Fibroblast of lung (primary cell): Measurements from ENCODE around the gene CCDC87. TPM values are rescaled to one million over a fixed set of nuclear protein-coding genes. Genes with fewer than 3 reads are reported as not detected.
A peak's percentile ranks its signal among the peaks of the same experiment; 100 is the strongest.

ENCODE experiments used
- DNase-seq, 2 donors: peaks; one replicate each; pipeline versions ENCODE4 v3.0.0 to v3.0.0-alpha.2; 2010; ENCODE audit warnings: low read depth in 2 of 2
- H2AFZ ChIP-seq: 2 replicates; pipeline ENCODE4 v1.5.1; 2012; ENCODE audit warnings: low read length, control low read depth, inconsistent platforms
- H3K27ac ChIP-seq: 2 replicates; pipeline ENCODE4 v1.5.1; 2011; ENCODE audit warnings: low read length, control low read depth; ENCODE audit not compliant: insufficient read depth
- H3K27me3 ChIP-seq: 2 replicates; pipeline ENCODE4 v1.5.1; 2011; ENCODE audit warnings: mild to moderate bottlenecking, low read length; ENCODE audit not compliant: control insufficient read depth, insufficient read depth
- H3K36me3 ChIP-seq: 2 replicates; pipeline ENCODE4 v1.5.1; 2011; ENCODE audit warnings: low read length; ENCODE audit not compliant: control insufficient read depth, insufficient read depth
- H3K4me1 ChIP-seq: 2 replicates; pipeline ENCODE4 v1.5.1; 2011; ENCODE audit warnings: low read length; ENCODE audit not compliant: control insufficient read depth, insufficient read depth; ENCODE audit errors: extremely low read depth
- H3K4me2 ChIP-seq: 2 replicates; pipeline ENCODE4 v1.5.1; 2011; ENCODE audit warnings: low read length, control low read depth; ENCODE audit not compliant: insufficient read depth; ENCODE audit errors: extremely low read depth
- H3K4me3 ChIP-seq, 4 experiments: fragments of 200-600 bp in 1 of 4; sonication (generic) in 1 of 4; replicated peaks in 1 of 4; 2 replicates each; pipeline ENCODE4 v1.5.1; 2011 to 2016; ENCODE audit warnings: low read length in 4 of 4, low read depth in 3 of 4, mild to moderate bottlenecking in 3 of 4, control low read depth in 2 of 4, inconsistent platforms in 1 of 4, mixed read lengths in 1 of 4; ENCODE audit not compliant: insufficient read depth in 1 of 4; ENCODE audit errors: control extremely low read depth in 1 of 4
- H3K79me2 ChIP-seq: 2 replicates; pipeline ENCODE4 v1.5.1; 2012; ENCODE audit warnings: mild to moderate bottlenecking, low read length, inconsistent platforms; ENCODE audit not compliant: control insufficient read depth, insufficient read depth
- H3K9ac ChIP-seq: 2 replicates; pipeline ENCODE4 v1.5.1; 2011; ENCODE audit warnings: mild to moderate bottlenecking, low read length, control low read depth; ENCODE audit not compliant: insufficient read depth
- H3K9me3 ChIP-seq: 2 replicates; pipeline ENCODE4 v1.5.1; 2012; ENCODE audit warnings: low read depth, low read length; ENCODE audit not compliant: control insufficient read depth, insufficient read depth
- H4K20me1 ChIP-seq: 2 replicates; pipeline ENCODE4 v1.5.1; 2011; ENCODE audit warnings: low read length; ENCODE audit not compliant: control insufficient read depth, insufficient read depth; ENCODE audit errors: extremely low read depth
- EZH2 ChIP-seq: IDR thresholded peaks from 2 replicates; pipeline ENCODE4 v1.5.1; 2012; ENCODE audit warnings: low read length, control low read depth, mild to moderate bottlenecking; ENCODE audit errors: missing control alignments
- polyA plus RNA-seq, 2 donors: library from polyadenylated mRNA; depleted of rRNA in 1 of 2; stranded (reverse) in 1 of 2; unstranded in 1 of 2; fragments of >200 nt; gene quantifications; 2 replicates each; pipeline ENCODE4 v1.2.1, GENCODE V29; 2011 to 2012; ENCODE audit warnings: missing spikeins in 1 of 2
- total RNA-seq: library from RNA; depleted of rRNA; stranded (reverse); fragments of >200 nt; gene quantifications from 2 replicates; pipeline ENCODE4 v1.2.1, GENCODE V29; 2014
- TF ChIP-seq, protein P1 (sequence below), 2 donors: IDR thresholded peaks in 1 of 2; conservative IDR thresholded peaks in 1 of 2; 1 replicate in 1 of 2; 2 replicates in 1 of 2; pipeline ENCODE4 v1.5.1; 2011 to 2012; ENCODE audit warnings: low read length in 2 of 2, control low read depth in 1 of 2, inconsistent platforms in 1 of 2, low read depth in 1 of 2, mild to moderate bottlenecking in 1 of 2

Gene CCDC87
- total and polyA plus RNA-seq, 2 donors (not counting 1 experiment from before 2014, with no cell fraction given): 0.11 to 0.33 TPM

DNA sequence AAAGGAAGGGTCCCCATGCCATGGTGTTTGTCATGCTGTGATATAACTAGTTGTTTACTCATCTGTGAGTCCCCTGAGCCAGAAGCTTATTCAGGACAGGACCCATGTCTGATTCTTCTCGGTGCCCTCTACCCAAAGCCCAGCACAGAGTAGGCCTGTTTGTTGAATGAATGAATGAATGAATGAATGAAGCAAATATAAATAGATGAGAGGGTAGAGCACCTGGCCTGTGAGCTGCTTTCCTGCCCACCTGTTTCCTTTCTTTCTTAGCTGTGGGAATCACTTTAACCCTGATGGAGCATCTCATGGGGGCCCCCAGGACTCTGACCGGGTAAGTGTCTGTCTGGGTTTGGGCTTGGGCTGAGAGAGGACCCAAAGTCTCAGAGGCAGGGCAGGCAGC, 7.4 kb upstream of the CCDC87 start:
- Histone ChIP-seq H3K4me1 (peaks cover 6% of the 10 kb centered on the region), H3K79me2 (no peaks in the 10 kb centered on the region), H3K9me3 (no peaks in the 10 kb centered on the region), H3K4me3 (no peak overlapping the region), H3K36me3 (peaks cover 8% of the 10 kb centered on the region), H3K4me2 (no peak overlapping the region), H3K27me3 (no peaks in the 10 kb centered on the region), H2AFZ (no peak overlapping the region), H3K9ac (no peak overlapping the region), H3K27ac (no peak overlapping the region), H4K20me1 (no peaks in the 10 kb centered on the region)
- DNase-seq: no peak
- no peak for TF ChIP-seq EZH2
- TF ChIP-seq, protein P1, sequence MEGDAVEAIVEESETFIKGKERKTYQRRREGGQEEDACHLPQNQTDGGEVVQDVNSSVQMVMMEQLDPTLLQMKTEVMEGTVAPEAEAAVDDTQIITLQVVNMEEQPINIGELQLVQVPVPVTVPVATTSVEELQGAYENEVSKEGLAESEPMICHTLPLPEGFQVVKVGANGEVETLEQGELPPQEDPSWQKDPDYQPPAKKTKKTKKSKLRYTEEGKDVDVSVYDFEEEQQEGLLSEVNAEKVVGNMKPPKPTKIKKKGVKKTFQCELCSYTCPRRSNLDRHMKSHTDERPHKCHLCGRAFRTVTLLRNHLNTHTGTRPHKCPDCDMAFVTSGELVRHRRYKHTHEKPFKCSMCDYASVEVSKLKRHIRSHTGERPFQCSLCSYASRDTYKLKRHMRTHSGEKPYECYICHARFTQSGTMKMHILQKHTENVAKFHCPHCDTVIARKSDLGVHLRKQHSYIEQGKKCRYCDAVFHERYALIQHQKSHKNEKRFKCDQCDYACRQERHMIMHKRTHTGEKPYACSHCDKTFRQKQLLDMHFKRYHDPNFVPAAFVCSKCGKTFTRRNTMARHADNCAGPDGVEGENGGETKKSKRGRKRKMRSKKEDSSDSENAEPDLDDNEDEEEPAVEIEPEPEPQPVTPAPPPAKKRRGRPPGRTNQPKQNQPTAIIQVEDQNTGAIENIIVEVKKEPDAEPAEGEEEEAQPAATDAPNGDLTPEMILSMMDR (conservative IDR thresholded peaks at IDR 0.05 in 1 of 2, IDR thresholded peaks at IDR 0.05 in 1 of 2; ENCODE audit: low read depth in 1 of 2, low read length in 2 of 2): no peak

DNA sequence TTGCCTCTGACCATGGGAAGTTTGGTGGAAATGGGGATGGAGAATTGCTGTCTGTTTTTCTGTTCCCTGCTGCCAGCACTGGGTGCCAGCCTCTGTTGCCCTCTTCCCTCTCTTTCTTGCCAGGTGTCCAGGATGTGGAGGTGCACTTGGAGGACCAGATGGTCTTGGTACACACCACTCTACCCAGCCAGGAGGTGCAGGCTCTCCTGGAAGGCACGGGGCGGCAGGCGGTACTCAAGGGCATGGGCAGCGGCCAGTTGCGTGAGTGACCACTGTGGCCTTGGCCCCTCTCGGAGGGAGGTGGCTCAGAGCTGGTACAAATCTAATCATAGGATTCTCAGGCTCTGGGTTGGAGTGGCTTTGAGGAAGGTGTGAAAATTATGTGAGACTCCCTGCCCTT, 6.1 kb upstream of the CCDC87 start:
- no peaks in the 10 kb centered on the region for H3K9me3 ChIP-seq
- no peak overlapping the region for H3K9ac ChIP-seq
- H3K36me3 ChIP-seq: peaks cover 8% of the 10 kb centered on the region
- H3K4me3 ChIP-seq: no peak overlapping the region
- no peak overlapping the region for H3K27ac ChIP-seq
- no peaks in the 10 kb centered on the region for H4K20me1 ChIP-seq
- H3K27me3 ChIP-seq: no peaks in the 10 kb centered on the region
- no peaks in the 10 kb centered on the region for H3K79me2 ChIP-seq
- no peak for DNase-seq
- H3K4me1 ChIP-seq: peaks cover 6% of the 10 kb centered on the region
- no peak overlapping the region for H2AFZ ChIP-seq
- no peak overlapping the region for H3K4me2 ChIP-seq
- TF ChIP-seq EZH2: no peak
- TF ChIP-seq, protein P1 (conservative IDR thresholded peaks at IDR 0.05 in 1 of 2, IDR thresholded peaks at IDR 0.05 in 1 of 2; ENCODE audit: low read depth in 1 of 2, low read length in 2 of 2): no peak

DNA sequence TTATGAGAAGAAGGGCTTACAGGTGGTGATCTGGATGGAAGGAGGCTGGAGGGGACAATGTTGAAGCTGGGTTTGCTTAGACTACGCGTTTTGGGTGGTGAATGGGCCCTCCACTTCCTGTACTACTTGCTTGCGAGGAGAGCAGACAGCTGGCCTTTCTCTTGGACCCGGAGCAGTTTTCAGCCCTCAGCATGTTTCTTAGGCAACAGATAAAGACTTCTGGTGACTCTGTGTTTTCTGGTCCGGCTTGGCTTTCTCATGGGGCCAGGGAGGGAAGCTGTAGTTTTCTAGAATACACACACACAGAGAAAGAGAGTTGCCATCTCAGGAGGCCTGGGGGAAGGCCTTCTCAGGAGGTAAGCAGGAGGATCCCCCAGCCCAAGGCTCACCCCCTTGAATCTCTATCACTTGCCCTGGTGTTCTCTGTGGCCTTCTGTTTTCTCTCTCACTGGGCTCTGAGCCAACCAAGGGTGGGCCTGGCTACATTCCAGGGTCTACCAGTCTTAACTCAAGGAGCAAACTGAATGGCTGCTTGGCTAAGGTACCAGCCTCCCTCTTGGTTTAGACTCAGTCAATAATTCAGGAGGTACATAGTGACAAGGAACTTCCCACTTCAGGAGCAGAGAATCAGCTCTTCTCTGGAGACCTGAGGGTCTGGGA, 2.5 kb upstream of the CCDC87 start:
- Histone ChIP-seq H3K4me1 (no peaks in the 10 kb centered on the region), H3K27me3 (no peaks in the 10 kb centered on the region), H3K36me3 (peaks cover 5% of the 10 kb centered on the region), H3K27ac (no peak overlapping the region), H2AFZ (no peak overlapping the region), H3K9me3 (no peaks in the 10 kb centered on the region), H3K4me3 (peak overlapping the region in 1 of 4 experiments; percentile 34), H3K79me2 (peaks cover 6% of the 10 kb centered on the region), H3K4me2 (no peak overlapping the region), H4K20me1 (no peaks in the 10 kb centered on the region), H3K9ac (no peak overlapping the region)
- DNase-seq: peak; percentile 57 to 87
- TF ChIP-seq, protein P1 (conservative IDR thresholded peaks at IDR 0.05 in 1 of 2, IDR thresholded peaks at IDR 0.05 in 1 of 2; ENCODE audit: low read depth in 1 of 2, low read length in 2 of 2): no peak
- TF ChIP-seq EZH2: no peak
